GM19324 (cell line): Measurements from ENCODE around the gene MOXD1.

ENCODE experiments used
- ATAC-seq: cut with Tn5 transposase; IDR thresholded peaks from one replicate; pipeline ENCODE4 v1.9.1; 2021; ENCODE audit warnings: mild to moderate bottlenecking, moderate library complexity; ENCODE audit not compliant: unreplicated experiment, low FRiP score

MOXD1 gene

GRCh38 chr6:132400883-132401617, at the start of gene MOXD1:
TSS of gene MOXD1 (minus strand) at chr6:132401475. CDS start at chr6:132401426, 49 bp downstream.
- ATAC-seq: peak; percentile 80

GRCh38 chr6:132446855-132447241, 45.6 kb upstream of the MOXD1 start:
- no peak for ATAC-seq

GRCh38 chr6:132446141-132446854, 45.0 kb upstream of the MOXD1 start:
- ATAC-seq: no peak

GRCh38 chr6:132445201-132445951, 44.1 kb upstream of the MOXD1 start:
- no peak for ATAC-seq

GRCh38 chr6:132443206-132443605, 41.9 kb upstream of the MOXD1 start:
- no peak for ATAC-seq

GRCh38 chr6:132430110-132430509, 28.8 kb upstream of the MOXD1 start:
- no peak for ATAC-seq

GRCh38 chr6:132425176-132425575, 23.9 kb upstream of the MOXD1 start:
- no peak for ATAC-seq

GRCh38 chr6:132423839-132424238, 22.6 kb upstream of the MOXD1 start:
- no peak for ATAC-seq

GRCh38 chr6:132418235-132418965, 17.1 kb upstream of the MOXD1 start:
- no peak for ATAC-seq

- no peak for ATAC-seq
Observed at GRCh38 chr6:132414761-132415160, 13.5 kb upstream of the MOXD1 start.

GRCh38 chr6:132414322-132414721, 13.0 kb upstream of the MOXD1 start:
- no peak for ATAC-seq

GRCh38 chr6:132413499-132413802, 12.2 kb upstream of the MOXD1 start:
- ATAC-seq: no peak

- no peak for ATAC-seq
Observed at GRCh38 chr6:132412656-132413498, 11.6 kb upstream of the MOXD1 start.

GRCh38 chr6:132411296-132411695, 10.0 kb upstream of the MOXD1 start:
- ATAC-seq: no peak

GRCh38 chr6:132410830-132411229, 9.6 kb upstream of the MOXD1 start:
- ATAC-seq: no peak

GRCh38 chr6:132405143-132405915, 4.1 kb upstream of the MOXD1 start:
- ATAC-seq: peak; percentile 33

GRCh38 chr6:132404736-132405135, 3.5 kb upstream of the MOXD1 start:
- ATAC-seq: no peak

- no peak for ATAC-seq
Observed at GRCh38 chr6:132404330-132404729, 3.1 kb upstream of the MOXD1 start.

- ATAC-seq: no peak
Observed at GRCh38 chr6:132401618-132402285, 477 bp upstream of the MOXD1 start.
